Measurements from ENCODE around the gene ESR1.

DNA sequence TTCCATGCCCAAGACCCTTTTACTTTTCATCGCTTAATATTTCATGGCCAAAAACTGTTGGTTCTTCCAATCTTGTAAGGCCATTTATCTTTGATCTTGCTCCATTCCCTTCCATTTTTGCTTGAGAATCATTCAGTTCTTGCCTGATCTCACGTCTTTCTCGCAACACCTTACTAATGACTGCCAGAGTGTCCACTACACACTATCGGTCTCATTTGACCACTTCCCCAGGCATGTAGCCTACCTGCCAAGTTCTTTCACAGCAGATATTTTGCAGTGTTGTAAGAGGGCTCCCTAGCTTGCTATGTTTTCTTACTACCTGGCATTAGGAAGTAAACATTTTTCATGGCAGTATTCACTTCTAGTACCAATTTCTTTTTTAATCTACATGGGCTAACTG is 248.0 kb downstream of the ESR1 start:
- TF ChIP-seq, protein P1, sequence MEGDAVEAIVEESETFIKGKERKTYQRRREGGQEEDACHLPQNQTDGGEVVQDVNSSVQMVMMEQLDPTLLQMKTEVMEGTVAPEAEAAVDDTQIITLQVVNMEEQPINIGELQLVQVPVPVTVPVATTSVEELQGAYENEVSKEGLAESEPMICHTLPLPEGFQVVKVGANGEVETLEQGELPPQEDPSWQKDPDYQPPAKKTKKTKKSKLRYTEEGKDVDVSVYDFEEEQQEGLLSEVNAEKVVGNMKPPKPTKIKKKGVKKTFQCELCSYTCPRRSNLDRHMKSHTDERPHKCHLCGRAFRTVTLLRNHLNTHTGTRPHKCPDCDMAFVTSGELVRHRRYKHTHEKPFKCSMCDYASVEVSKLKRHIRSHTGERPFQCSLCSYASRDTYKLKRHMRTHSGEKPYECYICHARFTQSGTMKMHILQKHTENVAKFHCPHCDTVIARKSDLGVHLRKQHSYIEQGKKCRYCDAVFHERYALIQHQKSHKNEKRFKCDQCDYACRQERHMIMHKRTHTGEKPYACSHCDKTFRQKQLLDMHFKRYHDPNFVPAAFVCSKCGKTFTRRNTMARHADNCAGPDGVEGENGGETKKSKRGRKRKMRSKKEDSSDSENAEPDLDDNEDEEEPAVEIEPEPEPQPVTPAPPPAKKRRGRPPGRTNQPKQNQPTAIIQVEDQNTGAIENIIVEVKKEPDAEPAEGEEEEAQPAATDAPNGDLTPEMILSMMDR (IDR thresholded peaks at IDR 0.05) = no peak
- no peak for TF ChIP-seq POLR2A (IDR thresholded peaks at IDR 0.05)

Data from uterus (tissue), 2 donors.